Colonic mucosa (tissue), 4 donors: Measurements from ENCODE around the gene SORCS1. TPM values are rescaled to one million over a fixed set of nuclear protein-coding genes. Genes with fewer than 3 reads are reported as not detected.
"Not testable (repeated sequence)": the region's sequence is repeated elsewhere in the genome, so short reads cannot be mapped to it uniquely, and the experiment has no call there.

ENCODE experiments used
- DNase-seq: peaks from one replicate; pipeline ENCODE4 v3.0.0-alpha.2; 2020
- H3K27ac ChIP-seq: fragments of 200-600 bp; one replicate; pipeline ENCODE4 v1.8.0; 2021
- H3K27me3 ChIP-seq: fragments of 200-600 bp; one replicate; pipeline ENCODE4 v1.8.0; 2021
- H3K36me3 ChIP-seq: fragments of 200-600 bp; one replicate; pipeline ENCODE4 v1.8.0; 2021
- H3K4me1 ChIP-seq: fragments of 200-600 bp; one replicate; pipeline ENCODE4 v1.8.0; 2021; ENCODE audit warnings: mild to moderate bottlenecking
- H3K4me3 ChIP-seq: fragments of 200-600 bp; one replicate; pipeline ENCODE4 v1.8.0; 2021
- H3K9ac ChIP-seq, 2 donors: one replicate each; pipeline ENCODE4 v1.7.0; 2013; ENCODE audit warnings: control low read depth in 2 of 2, low read depth in 2 of 2, low read length in 2 of 2
- H3K9me3 ChIP-seq: fragments of 200-600 bp; one replicate; pipeline ENCODE4 v1.8.0; 2021
- CTCF ChIP-seq: fragments of 200-600 bp; IDR thresholded peaks from one replicate; pipeline ENCODE4 v1.8.0; 2022; ENCODE audit warnings: antibody characterized with exemption, mild to moderate bottlenecking
- intact Hi-C: fragments of 100-400 bp; cut with DNase I; formaldehyde crosslinking; loops from one replicate; pipeline ENCODE4 v1.14.1; 2022
- total RNA-seq, 2 donors: library from RNA; stranded (reverse); fragmentation: NEBNext Ultra II Directional in 1 of 2; extraction: Animal tissue kit (Norgen Biotek cat#: 25700) in 1 of 2; gene quantifications; one replicate each; pipeline ENCODE4 v1.2.1, GENCODE V29; 2021
- donor health status: healthy.
- donor health status: DM: no; HTN: no; CAD: no.
- donor health status: DM: no; HTN: no; CAD: no.

Gene SORCS1
- total RNA-seq, 2 donors from 2014 or later: 0.40 to 1.6 TPM

- Histone ChIP-seq H3K9me3 (no peaks in the 10 kb centered on the region), H3K4me3 (no peak overlapping the region), H3K36me3 (no peaks in the 10 kb centered on the region), H3K4me1 (no peaks in the 10 kb centered on the region), H3K27ac (no peak overlapping the region), H3K27me3 (no peaks in the 10 kb centered on the region), H3K9ac (no peak overlapping the region)
- intact Hi-C loops: no loop called here
- no peak for DNase-seq
- TF ChIP-seq CTCF: no peak
Observed at GRCh38 chr10:106935978-106936451, 228.5 kb downstream of the SORCS1 start.

GRCh38 chr10:106931853-106932249 is 232.7 kb downstream of the SORCS1 start:
- intact Hi-C loops: no loop called here
- no peak for DNase-seq
- H3K27ac ChIP-seq: no peak overlapping the region
- TF ChIP-seq CTCF: no peak
- H3K4me3 ChIP-seq: no peak overlapping the region
- H3K4me1 ChIP-seq: no peaks in the 10 kb centered on the region
- H3K9ac ChIP-seq: no peak overlapping the region
- no peaks in the 10 kb centered on the region for H3K9me3 ChIP-seq
- no peaks in the 10 kb centered on the region for H3K27me3 ChIP-seq
- no peaks in the 10 kb centered on the region for H3K36me3 ChIP-seq

GRCh38 chr10:106931159-106931852 is 233.2 kb downstream of the SORCS1 start:
- H3K4me3 ChIP-seq: no peak overlapping the region
- H3K9ac ChIP-seq: no peak overlapping the region
- intact Hi-C loops: no loop called here
- no peak for DNase-seq
- no peak for TF ChIP-seq CTCF
- H3K9me3 ChIP-seq: no peaks in the 10 kb centered on the region
- no peaks in the 10 kb centered on the region for H3K36me3 ChIP-seq
- H3K27me3 ChIP-seq: no peaks in the 10 kb centered on the region
- H3K4me1 ChIP-seq: no peaks in the 10 kb centered on the region
- no peak overlapping the region for H3K27ac ChIP-seq

- H3K4me3 ChIP-seq: no peak overlapping the region
- H3K4me1 ChIP-seq: no peaks in the 10 kb centered on the region
- H3K27ac ChIP-seq: no peak overlapping the region
- TF ChIP-seq CTCF: no peak
- no peaks in the 10 kb centered on the region for H3K27me3 ChIP-seq
- intact Hi-C loops: no loop called here
- DNase-seq: no peak
- H3K9me3 ChIP-seq: no peaks in the 10 kb centered on the region
- no peak overlapping the region for H3K9ac ChIP-seq
- no peaks in the 10 kb centered on the region for H3K36me3 ChIP-seq
Observed at GRCh38 chr10:106930751-106931150, 233.8 kb downstream of the SORCS1 start.

- H3K9me3 ChIP-seq: no peaks in the 10 kb centered on the region
- H3K27me3 ChIP-seq: no peaks in the 10 kb centered on the region
- no peak overlapping the region for H3K27ac ChIP-seq
- no peak overlapping the region for H3K9ac ChIP-seq
- no peak for TF ChIP-seq CTCF
- H3K4me1 ChIP-seq: no peaks in the 10 kb centered on the region
- H3K4me3 ChIP-seq: no peak overlapping the region
- DNase-seq: no peak
- intact Hi-C loops: no loop called here
- no peaks in the 10 kb centered on the region for H3K36me3 ChIP-seq
Observed at GRCh38 chr10:106929291-106929895, 235.1 kb downstream of the SORCS1 start.

- intact Hi-C loops, H3K4me3 ChIP-seq, DNase-seq, H3K27me3 ChIP-seq, H3K36me3 ChIP-seq, H3K9ac ChIP-seq, H3K27ac ChIP-seq, H3K9me3 ChIP-seq, H3K4me1 ChIP-seq: not testable (repeated sequence)
Observed at GRCh38 chr10:106928151-106928550, 236.4 kb downstream of the SORCS1 start.
